Fibroblast of skin of right quadriceps (primary cell): ENCODE results near the gene TAAR6.
"Not testable (repeated sequence)": the region's sequence is repeated elsewhere in the genome, so short reads cannot be mapped to it uniquely, and the experiment has no call there.

Experiments used
- DNase-seq: peaks from one replicate; pipeline ENCODE4 v3.0.0-alpha.2; 2013

Gene TAAR6

GRCh38 chr6:132592855-132593254 lies 22.7 kb downstream of the TAAR6 start:
- DNase-seq = no peak

- DNase-seq = no peak
These were observed 26.1 kb downstream of the TAAR6 start for GRCh38 chr6:132596201-132596600.

DNA sequence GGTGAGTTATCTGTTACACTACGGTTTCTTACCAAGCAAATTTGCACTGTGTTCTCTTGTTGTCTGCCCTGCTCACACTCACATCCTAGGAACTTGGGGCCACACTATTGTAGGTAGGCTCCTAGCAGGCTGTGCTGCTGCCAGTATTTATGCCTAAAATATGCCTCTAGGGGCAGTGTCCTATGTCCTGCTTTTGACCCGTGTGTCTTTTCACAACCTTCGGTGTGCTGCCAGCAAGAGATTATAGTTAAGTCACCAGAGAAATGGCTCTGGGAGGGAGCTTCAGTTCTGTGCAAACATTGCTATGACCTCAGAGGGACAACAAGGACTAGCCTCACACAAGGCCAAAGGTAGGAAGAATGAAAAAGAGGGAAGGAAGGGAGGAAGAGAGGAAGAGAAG lies 28.4 kb downstream of the TAAR6 start:
- no peak for DNase-seq

DNA sequence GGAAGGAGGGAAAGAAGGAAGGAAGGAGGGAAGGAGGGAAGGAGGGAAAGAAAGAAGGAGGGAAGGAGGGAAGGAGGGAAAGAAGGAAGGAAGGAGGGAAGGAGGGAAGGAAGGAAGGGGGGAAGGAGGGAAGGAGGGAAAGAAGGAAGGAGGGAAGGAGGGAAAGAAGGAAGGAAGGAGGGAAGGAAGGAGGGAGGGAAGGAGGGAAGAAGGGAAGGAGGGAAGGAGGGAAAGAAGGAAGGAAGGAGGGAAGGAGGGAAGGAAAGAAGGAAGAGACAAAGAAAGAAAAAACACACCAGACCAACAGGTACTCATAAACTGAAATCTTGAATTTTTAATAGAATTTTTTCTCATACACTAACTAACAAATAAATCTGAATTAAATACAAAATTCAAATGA lies 30.8 kb downstream of the TAAR6 start:
- not testable (repeated sequence) for DNase-seq

DNA sequence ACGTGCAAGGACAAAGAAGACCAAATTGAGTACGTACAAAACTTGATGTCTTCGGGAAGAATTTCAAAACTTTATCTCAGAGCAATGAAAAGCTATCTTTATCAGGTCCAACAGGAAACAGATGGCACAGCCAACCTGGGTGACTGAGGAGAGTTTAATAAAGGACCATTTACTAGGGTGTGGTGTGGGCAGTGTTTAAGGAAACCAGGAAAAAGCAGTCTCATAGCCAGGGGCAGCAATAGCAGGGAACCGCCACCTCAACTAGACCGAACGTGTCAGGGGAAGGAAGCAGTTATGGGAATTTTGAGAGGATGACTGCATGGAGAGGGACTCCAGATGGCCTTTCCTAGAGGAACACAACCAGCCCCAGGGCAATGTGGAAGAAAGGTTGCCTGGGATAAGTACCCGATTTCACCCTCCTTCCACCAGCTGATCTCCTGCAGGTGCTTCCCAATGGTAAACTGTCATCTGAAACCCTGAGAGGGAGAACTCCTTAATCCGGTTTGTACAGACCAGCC lies 34.6 kb downstream of the TAAR6 start:
- no peak for DNase-seq

DNA sequence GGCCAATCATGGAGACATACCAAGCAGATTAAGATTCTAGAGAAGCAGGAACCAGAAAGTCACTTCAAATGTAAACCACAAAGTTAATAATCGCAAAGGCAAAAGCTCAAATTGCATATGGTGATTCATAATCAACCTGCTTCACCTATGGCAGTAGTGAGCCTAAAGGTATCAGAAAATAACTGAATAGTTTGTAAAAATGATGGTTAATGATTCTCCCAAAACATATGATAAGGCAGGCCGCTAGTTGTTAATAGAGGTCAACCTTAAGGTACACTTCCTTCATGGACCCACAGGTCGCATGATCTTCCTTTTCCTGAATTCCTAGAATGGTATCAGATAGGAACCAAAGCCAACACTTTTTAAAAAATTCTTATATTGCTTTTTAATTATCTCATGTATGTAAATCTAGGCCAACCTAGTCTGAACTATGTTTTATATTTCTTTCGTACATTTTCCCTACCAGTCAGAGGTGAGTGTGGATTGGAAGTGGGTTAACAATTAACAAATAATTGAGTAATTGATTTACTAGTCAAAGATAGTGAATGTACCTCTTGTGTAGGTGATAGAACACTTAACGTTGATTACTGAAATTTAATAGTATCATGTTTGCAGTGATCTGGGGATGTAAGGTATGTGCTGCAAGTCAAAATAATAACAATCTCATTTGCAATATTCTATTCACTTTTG lies 37.6 kb downstream of the TAAR6 start:
- no peak for DNase-seq

GRCh38 chr6:132611616-132612015 lies 41.5 kb downstream of the TAAR6 start:
- no peak for DNase-seq

- no peak for DNase-seq
These were observed 42.5 kb downstream of the TAAR6 start for GRCh38 chr6:132612449-132613108.

- no peak for DNase-seq
These were observed 44.4 kb downstream of the TAAR6 start for GRCh38 chr6:132614554-132614953.

- DNase-seq = no peak
These were observed 46.6 kb downstream of the TAAR6 start for GRCh38 chr6:132616677-132617076.
